Upper lobe of left lung (tissue), 4 donors: ENCODE measurements around the gene FPR2.

ENCODE experiments used
- POLR2A ChIP-seq, 4 donors: fragments of 450-650 bp; IDR thresholded peaks; one replicate each; pipeline ENCODE4 v1.5.1; 2016 to 2017; ENCODE audit warnings: antibody characterized with exemption in 4 of 4, mild to moderate bottlenecking in 2 of 4
- TF ChIP-seq, protein P1 (sequence below), 6 experiments: fragments of 450-650 bp in 4 of 6; fragments of 200-600 bp in 2 of 6; sonication (generic) in 2 of 6; IDR thresholded peaks; one replicate each; pipeline ENCODE4 v1.5.1; 2016 to 2019; ENCODE audit warnings: antibody characterized with exemption in 6 of 6

DNA sequence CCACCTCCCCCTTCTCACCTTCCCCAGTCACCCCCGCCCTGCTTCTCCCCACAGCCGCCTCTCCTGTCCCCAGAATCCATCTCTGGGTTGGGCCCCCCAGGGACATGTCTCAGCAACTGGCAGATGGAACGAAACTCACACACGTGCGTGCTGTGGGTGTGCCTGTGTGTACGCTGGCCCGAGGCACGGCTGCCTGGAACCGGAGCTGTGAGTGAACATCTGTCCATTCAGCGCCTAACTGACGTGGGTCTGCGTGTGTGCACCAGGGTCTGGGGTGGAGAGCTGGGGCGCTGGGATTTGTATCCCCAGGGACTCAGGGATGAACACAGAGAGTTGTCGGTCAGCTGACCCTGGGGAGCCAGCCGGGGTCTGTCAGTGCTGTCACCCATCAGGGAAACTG is 36.4 kb upstream of the FPR2 start:
- no peak for TF ChIP-seq POLR2A (IDR thresholded peaks at IDR 0.05)
- TF ChIP-seq, protein P1, sequence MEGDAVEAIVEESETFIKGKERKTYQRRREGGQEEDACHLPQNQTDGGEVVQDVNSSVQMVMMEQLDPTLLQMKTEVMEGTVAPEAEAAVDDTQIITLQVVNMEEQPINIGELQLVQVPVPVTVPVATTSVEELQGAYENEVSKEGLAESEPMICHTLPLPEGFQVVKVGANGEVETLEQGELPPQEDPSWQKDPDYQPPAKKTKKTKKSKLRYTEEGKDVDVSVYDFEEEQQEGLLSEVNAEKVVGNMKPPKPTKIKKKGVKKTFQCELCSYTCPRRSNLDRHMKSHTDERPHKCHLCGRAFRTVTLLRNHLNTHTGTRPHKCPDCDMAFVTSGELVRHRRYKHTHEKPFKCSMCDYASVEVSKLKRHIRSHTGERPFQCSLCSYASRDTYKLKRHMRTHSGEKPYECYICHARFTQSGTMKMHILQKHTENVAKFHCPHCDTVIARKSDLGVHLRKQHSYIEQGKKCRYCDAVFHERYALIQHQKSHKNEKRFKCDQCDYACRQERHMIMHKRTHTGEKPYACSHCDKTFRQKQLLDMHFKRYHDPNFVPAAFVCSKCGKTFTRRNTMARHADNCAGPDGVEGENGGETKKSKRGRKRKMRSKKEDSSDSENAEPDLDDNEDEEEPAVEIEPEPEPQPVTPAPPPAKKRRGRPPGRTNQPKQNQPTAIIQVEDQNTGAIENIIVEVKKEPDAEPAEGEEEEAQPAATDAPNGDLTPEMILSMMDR (IDR thresholded peaks at IDR 0.05) = no peak
